ENCODE data around the gene KCNMB2.

Gene KCNMB2

GRCh38 chr3:178762385-178762784 lies 226.1 kb downstream of the KCNMB2 start:
- TF ChIP-seq CTCF (IDR thresholded peaks at IDR 0.05; ENCODE audit: insufficient read depth, low read depth, low read length, missing control alignments), result no peak
- no peak overlapping the region for H3K4me3 ChIP-seq (ENCODE audit: low read depth, low read length)
- DNase-seq (ENCODE audit: low read depth), result no peak

- DNase-seq (ENCODE audit: low read depth), result no peak
- H3K4me3 ChIP-seq (ENCODE audit: low read depth, low read length), result no peak overlapping the region
- TF ChIP-seq CTCF (IDR thresholded peaks at IDR 0.05; ENCODE audit: insufficient read depth, low read depth, low read length, missing control alignments), result no peak
These were observed 229.2 kb downstream of the KCNMB2 start for GRCh38 chr3:178765472-178765871.

DNA sequence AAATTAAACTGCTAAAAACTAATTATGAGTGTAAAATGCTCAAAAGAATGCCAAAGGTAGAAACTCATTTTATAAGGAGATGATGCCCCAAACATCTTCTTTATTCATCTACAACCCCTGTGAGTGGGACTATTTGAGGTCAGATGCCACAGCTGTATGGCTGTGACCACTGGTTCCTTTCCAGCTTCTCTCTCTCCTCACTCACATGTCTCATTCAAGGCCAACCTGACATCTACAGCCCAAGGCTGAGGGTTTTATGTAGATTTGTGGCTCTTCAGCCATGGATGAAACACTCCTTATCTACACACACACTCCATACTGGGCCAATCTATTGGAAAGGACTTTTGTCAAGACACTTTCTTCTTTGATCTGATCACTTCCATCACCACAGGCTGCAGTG lies 231.3 kb downstream of the KCNMB2 start:
- no peak for TF ChIP-seq CTCF (IDR thresholded peaks at IDR 0.05; ENCODE audit: insufficient read depth, low read depth, low read length, missing control alignments)
- H3K4me3 ChIP-seq (ENCODE audit: low read depth, low read length), result no peak overlapping the region

DNA sequence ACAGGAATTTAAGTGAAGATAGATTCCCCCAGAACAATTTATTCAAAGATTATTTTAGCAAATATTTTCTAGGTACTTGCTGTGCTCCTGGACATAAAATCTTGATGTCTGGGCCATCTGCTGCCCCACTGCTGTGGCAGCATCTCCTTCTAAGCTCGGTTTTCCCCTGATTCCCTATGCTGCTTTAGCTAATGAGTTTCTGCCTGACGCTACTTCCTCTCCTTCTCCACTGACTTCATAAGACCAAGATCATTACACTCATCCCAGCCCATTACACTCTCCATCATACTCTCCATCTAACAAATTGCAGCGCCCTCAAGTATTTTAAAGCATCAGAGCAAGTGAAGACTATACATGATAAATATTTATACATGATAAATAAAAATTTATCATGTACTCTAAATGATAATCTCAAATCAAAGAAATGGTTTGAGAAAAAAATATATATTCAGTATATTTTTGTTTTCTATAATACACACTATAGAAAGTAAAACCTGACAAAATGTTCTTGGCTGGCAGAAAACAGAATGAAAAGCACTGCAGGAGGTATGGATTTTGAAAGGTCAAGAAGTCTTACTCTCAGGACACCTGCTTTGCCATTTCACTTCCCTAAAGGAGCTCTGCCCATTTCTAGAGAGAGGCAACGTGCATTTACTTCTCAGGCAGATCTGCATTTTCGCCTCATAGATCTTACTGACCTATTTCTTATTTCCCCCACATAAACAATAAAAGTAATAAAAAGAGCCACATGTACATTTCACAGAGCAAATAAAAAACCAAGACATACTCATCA lies 232.0 kb downstream of the KCNMB2 start:
- peak; percentile 79 for DNase-seq (ENCODE audit: low read depth)
- no peak overlapping the region for H3K4me3 ChIP-seq (ENCODE audit: low read depth, low read length)
- TF ChIP-seq CTCF (IDR thresholded peaks at IDR 0.05; ENCODE audit: insufficient read depth, low read depth, low read length, missing control alignments), result no peak

More for the DNA sequence above, 231.3 kb downstream of the KCNMB2 start:
- DNase-seq (ENCODE audit: low read depth), result peak; percentile 27

DNA sequence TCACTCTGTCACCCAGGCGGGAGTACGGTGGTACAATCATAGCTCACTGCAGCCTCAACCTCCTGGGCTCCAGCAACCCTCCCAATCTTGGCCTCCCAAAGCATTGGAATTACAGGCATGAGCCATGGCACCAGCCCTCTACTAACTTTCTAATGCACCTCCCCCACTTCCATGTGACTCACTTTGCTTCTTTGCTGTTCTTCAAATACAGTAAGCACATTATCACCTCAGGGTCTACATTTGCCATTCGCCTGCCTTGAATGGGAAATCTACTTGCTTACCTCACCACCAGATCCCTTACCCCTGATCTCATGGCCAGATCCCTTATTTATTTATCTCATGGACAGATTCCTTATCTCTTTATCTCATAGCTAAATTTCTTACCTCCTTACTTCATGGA lies 235.3 kb downstream of the KCNMB2 start:
- no peak overlapping the region for H3K4me3 ChIP-seq (ENCODE audit: low read depth, low read length)
- TF ChIP-seq CTCF (IDR thresholded peaks at IDR 0.05; ENCODE audit: insufficient read depth, low read depth, low read length, missing control alignments), result no peak
- no peak for DNase-seq (ENCODE audit: low read depth)

DNA sequence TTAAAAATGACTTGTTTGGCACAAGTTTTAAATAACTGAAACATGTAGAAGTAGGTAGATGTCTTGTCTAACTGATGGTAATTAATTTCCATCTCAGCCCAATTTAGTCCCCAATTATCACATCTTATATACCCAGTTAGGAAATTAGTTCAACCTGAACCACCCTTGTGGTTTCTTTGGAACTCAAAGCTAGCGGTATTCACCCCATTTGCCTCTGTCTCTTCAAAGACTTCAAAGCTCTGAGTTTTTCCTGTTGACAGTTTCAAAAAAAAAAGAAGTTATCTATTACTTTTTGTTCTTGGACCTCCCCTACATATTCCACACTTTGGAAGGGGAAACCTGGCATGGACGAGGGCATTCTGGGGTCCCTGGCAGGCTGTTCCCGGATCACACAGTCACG lies 236.5 kb downstream of the KCNMB2 start:
- H3K4me3 ChIP-seq (ENCODE audit: low read depth, low read length), result no peak overlapping the region
- TF ChIP-seq CTCF (IDR thresholded peaks at IDR 0.05; ENCODE audit: insufficient read depth, low read depth, low read length, missing control alignments), result no peak
- no peak for DNase-seq (ENCODE audit: low read depth)

DNA sequence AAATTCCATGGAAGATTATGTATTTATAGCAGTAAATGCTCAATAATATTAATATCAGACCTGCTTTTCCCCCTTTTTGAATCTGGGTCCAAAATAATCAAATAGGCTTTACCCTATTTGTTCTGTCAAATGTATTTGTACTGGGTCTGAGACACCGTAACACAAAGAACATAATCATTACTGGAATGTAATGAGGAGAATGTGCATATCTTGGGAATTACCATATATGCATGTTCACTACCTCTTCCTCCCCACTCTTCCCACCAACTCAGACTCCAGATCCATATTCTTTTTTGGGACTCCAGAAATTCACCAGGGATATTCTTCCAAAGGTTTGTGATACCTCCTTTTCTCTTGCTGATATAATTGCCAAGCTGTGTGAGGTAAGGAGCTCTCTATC lies 237.1 kb downstream of the KCNMB2 start:
- DNase-seq (ENCODE audit: low read depth), result no peak
- TF ChIP-seq CTCF (IDR thresholded peaks at IDR 0.05; ENCODE audit: insufficient read depth, low read depth, low read length, missing control alignments), result no peak
- no peak overlapping the region for H3K4me3 ChIP-seq (ENCODE audit: low read depth, low read length)
